Heart left ventricle (tissue), 13 donors: ENCODE results near the gene ACD.

Experiments
- POLR2A ChIP-seq, 2 donors: fragments of 450-650 bp; IDR thresholded peaks; one replicate each; pipeline ENCODE4 v1.6.1; 2017; ENCODE audit warnings: antibody characterized with exemption in 2 of 2, mild to moderate bottlenecking in 2 of 2, moderate library complexity in 2 of 2
- TF ChIP-seq, protein P1 (sequence below), 12 donors: fragments of 200-600 bp; sonication (generic) in 4 of 12; IDR thresholded peaks; one replicate each; pipeline versions ENCODE4 v1.5.0 to v1.8.0; 2018 to 2022; ENCODE audit warnings: antibody characterized with exemption in 12 of 12, mild to moderate bottlenecking in 5 of 12
- donor health status: ischemic (EF 13 %, LVEDD 7.1; RV severe dilation, severe dysfunction).
- donor health status: DM: no; HTN: yes; CAD: no.
- donor health status: DM: no; HTN: no; CAD: no.
- donor health status: ischemic (EF 25% LVEDD 6.9; RV normal size, moderate dysfunction).
- donor health status: ischemic (EF 25% LVEDD 5.7; RV mildly dilated, moderate dysfunction).
- donor health status: ischemic (EF 35%, LVEDD 5.7; RV mildly dilated, moderate dysfunction).
- donor health status: nonischemic (EF 11% LVEDD 7.7; RV severe dilation, severe dysfunction).
- donor health status: DM: yes; HTN: yes; CAD: no.
- donor health status: PGD.
- donor health status: ischemic (EF 29% LVEDD 5.4; RV normal size, mild dysfunction).
- donor health status: nonischemic (EF 23%, LVEDD 6.1; RV moderate dilation, normal function).

DNA sequence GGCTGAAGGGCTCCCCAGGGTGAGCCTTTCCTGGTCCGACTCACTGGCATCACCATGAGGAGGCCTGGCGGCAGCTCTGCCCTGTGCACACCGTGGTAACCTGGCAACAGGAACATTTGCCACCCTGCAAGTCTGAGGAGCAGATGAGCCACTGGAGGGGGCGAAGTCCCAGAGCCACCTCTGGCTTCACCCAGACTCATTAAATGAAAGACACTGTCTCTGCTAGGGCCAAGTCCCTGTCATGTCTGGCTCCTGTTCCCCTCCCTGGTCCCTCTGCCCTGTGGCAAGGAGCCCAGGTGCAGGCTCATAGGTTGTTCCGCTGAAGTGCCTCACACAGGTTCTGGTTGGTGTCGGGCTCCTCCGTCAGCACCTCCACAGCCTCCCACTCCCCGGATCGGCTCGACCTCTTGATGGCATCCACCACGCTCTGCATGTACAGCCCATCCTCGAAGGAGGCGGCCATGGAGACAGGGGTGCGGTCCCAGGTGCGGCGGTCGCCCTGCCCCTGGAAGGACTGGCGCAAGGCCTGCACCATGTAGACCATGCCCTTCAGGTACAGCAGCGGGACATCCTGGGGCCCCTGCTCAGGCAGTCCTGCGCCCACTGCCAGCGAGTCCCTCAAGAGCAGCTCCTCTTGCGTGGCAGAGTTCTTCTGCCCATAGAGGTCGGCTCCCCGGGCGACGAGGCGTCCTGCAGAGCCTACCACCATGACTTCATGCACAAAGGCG is 15.0 kb upstream of the ACD start:
- TF ChIP-seq POLR2A (IDR thresholded peaks at IDR 0.05): no peak
- TF ChIP-seq, protein P1, sequence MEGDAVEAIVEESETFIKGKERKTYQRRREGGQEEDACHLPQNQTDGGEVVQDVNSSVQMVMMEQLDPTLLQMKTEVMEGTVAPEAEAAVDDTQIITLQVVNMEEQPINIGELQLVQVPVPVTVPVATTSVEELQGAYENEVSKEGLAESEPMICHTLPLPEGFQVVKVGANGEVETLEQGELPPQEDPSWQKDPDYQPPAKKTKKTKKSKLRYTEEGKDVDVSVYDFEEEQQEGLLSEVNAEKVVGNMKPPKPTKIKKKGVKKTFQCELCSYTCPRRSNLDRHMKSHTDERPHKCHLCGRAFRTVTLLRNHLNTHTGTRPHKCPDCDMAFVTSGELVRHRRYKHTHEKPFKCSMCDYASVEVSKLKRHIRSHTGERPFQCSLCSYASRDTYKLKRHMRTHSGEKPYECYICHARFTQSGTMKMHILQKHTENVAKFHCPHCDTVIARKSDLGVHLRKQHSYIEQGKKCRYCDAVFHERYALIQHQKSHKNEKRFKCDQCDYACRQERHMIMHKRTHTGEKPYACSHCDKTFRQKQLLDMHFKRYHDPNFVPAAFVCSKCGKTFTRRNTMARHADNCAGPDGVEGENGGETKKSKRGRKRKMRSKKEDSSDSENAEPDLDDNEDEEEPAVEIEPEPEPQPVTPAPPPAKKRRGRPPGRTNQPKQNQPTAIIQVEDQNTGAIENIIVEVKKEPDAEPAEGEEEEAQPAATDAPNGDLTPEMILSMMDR (IDR thresholded peaks at IDR 0.05): no peak
